ENCODE measurements around the gene GLS. TPM values are rescaled to one million over a fixed set of nuclear protein-coding genes. Genes with fewer than 3 reads are reported as not detected.

The GLS gene
- total and polyA plus RNA-seq, 2 of the 13 experiments (the other 11 are each of a cell fraction or from before 2014, with no cell fraction given) = 78.6 to 183 TPM

DNA sequence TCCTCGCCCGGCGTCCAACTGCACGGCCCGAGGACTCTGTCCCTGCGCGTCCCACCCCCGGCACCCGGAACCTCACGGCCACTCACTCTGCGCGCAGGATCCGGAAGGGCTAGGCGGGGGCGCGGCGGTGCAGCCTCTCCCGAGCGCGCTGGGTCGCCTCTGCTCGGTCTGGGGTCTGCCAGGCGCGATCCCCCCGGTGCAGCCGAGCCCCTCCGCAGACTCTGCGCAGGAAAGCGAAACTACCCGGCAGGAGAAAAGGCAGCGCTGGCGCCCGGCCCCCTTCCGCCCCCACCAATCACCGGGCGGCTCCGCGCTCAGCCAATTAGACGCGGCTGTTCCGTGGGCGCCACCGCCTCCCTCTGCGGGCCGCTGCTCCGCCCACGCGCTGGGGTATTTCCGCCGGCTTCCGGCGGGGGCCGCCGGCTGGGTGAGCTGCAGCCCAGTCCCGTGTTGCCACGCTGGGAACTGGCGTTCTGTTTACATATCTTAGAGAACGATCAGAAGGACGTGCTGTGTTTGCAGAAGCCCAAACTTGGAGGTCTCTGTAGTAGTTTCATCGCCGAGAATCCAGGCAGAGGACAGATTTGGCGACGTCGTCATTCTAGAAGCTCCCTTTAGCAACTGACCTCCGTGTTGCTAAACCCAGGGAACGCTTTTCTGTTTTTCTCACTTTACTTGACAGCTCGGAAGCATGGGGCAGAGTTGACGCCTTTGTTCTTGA, 133.5 kb downstream of the GLS start, which contains the start of gene STAT1 (continued):
- TF ChIP-seq, protein P1, sequence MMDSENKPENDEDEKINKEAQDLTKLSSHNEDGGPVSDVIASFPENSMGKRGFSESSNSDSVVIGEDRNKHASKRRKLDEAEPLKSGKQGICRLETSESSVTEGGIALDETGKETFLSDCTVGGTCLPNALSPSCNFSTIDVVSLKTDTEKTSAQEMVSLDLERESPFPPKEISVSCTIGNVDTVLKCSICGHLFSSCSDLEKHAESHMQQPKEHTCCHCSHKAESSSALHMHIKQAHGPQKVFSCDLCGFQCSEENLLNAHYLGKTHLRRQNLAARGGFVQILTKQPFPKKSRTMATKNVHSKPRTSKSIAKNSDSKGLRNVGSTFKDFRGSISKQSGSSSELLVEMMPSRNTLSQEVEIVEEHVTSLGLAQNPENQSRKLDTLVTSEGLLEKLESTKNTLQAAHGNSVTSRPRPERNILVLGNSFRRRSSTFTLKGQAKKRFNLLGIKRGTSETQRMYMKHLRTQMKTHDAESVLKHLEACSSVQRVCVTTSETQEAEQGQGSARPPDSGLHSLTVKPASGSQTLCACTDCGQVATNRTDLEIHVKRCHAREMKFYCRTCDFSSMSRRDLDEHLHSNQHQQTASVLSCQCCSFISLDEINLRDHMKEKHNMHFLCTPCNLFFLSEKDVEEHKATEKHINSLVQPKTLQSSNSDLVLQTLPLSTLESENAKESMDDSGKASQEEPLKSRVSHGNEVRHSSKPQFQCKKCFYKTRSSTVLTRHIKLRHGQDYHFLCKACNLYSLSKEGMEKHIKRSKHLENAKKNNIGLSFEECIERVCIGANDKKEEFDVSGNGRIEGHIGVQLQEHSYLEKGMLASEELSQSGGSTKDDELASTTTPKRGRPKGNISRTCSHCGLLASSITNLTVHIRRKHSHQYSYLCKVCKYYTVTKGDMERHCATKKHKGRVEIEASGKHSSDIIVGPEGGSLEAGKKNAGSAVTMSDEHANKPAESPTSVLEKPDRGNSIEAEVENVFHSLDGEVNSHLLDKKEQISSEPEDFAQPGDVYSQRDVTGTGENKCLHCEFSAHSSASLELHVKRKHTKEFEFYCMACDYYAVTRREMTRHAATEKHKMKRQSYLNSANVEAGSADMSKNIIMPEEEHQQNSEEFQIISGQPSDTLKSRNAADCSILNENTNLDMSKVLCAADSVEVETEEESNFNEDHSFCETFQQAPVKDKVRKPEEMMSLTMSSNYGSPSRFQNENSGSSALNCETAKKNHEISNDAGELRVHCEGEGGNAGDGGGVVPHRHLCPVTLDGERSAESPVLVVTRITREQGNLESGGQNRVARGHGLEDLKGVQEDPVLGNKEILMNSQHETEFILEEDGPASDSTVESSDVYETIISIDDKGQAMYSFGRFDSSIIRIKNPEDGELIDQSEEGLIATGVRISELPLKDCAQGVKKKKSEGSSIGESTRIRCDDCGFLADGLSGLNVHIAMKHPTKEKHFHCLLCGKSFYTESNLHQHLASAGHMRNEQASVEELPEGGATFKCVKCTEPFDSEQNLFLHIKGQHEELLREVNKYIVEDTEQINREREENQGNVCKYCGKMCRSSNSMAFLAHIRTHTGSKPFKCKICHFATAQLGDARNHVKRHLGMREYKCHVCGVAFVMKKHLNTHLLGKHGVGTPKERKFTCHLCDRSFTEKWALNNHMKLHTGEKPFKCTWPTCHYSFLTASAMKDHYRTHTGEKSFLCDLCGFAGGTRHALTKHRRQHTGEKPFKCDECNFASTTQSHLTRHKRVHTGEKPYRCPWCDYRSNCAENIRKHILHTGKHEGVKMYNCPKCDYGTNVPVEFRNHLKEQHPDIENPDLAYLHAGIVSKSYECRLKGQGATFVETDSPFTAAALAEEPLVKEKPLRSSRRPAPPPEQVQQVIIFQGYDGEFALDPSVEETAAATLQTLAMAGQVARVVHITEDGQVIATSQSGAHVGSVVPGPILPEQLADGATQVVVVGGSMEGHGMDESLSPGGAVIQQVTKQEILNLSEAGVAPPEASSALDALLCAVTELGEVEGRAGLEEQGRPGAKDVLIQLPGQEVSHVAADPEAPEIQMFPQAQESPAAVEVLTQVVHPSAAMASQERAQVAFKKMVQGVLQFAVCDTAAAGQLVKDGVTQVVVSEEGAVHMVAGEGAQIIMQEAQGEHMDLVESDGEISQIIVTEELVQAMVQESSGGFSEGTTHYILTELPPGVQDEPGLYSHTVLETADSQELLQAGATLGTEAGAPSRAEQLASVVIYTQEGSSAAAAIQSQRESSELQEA (CRISPR knock-in tag; IDR thresholded peaks at IDR 0.05; ENCODE audit: not compliant biosample characterization) = peak; percentile 69
- TF ChIP-seq, protein P2, sequence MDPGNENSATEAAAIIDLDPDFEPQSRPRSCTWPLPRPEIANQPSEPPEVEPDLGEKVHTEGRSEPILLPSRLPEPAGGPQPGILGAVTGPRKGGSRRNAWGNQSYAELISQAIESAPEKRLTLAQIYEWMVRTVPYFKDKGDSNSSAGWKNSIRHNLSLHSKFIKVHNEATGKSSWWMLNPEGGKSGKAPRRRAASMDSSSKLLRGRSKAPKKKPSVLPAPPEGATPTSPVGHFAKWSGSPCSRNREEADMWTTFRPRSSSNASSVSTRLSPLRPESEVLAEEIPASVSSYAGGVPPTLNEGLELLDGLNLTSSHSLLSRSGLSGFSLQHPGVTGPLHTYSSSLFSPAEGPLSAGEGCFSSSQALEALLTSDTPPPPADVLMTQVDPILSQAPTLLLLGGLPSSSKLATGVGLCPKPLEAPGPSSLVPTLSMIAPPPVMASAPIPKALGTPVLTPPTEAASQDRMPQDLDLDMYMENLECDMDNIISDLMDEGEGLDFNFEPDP (CRISPR knock-in tag; conservative IDR thresholded peaks at IDR 0.05) = no peak
- peak; percentile 74 for TF ChIP-seq IKZF4 (CRISPR knock-in tag; IDR thresholded peaks at IDR 0.05; ENCODE audit: borderline replicate concordance, low read depth, not compliant biosample characterization)
- peak; percentile 99 for TF ChIP-seq KAT7 (CRISPR knock-in tag; IDR thresholded peaks at IDR 0.05; ENCODE audit: borderline replicate concordance)
- peak; percentile 98 for TF ChIP-seq DMAP1 (CRISPR knock-in tag; IDR thresholded peaks at IDR 0.05)
- peak; percentile 92 for TF ChIP-seq GATAD1 (CRISPR knock-in tag; IDR thresholded peaks at IDR 0.05)
- TF ChIP-seq, protein P3, sequence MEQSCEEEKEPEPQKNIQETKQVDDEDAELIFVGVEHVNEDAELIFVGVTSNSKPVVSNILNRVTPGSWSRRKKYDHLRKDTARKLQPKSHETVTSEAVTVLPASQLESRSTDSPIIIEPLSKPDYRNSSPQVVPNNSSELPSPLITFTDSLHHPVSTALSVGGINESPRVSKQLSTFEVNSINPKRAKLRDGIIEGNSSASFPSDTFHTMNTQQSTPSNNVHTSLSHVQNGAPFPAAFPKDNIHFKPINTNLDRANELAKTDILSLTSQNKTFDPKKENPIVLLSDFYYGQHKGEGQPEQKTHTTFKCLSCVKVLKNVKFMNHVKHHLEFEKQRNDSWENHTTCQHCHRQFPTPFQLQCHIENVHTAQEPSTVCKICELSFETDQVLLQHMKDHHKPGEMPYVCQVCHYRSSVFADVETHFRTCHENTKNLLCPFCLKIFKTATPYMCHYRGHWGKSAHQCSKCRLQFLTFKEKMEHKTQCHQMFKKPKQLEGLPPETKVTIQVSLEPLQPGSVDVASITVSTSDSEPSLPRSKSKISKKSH (CRISPR knock-in tag; IDR thresholded peaks at IDR 0.05; ENCODE audit: borderline replicate concordance) = peak; percentile 84
- TF ChIP-seq ZNF232 (CRISPR knock-in tag; IDR thresholded peaks at IDR 0.05; ENCODE audit: borderline replicate concordance) = no peak; the same call in 1 of the 2 replicates
- TF ChIP-seq RARG (CRISPR knock-in tag; IDR thresholded peaks at IDR 0.05; ENCODE audit: low read depth) = peak; percentile 81
- TF ChIP-seq NCOA1 (CRISPR knock-in tag; IDR thresholded peaks at IDR 0.05) = peak; percentile 84; the same call in 1 of the 2 replicates
- TF ChIP-seq, protein P4, sequence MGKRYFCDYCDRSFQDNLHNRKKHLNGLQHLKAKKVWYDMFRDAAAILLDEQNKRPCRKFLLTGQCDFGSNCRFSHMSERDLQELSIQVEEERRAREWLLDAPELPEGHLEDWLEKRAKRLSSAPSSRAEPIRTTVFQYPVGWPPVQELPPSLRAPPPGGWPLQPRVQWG (CRISPR knock-in tag; IDR thresholded peaks at IDR 0.05; ENCODE audit: borderline replicate concordance, low read depth) = no peak
- TF ChIP-seq NPAS2 (CRISPR knock-in tag; IDR thresholded peaks at IDR 0.05; ENCODE audit: borderline replicate concordance) = no peak
- peak; percentile 94 for TF ChIP-seq ZNF782 (CRISPR knock-in tag; IDR thresholded peaks at IDR 0.05; ENCODE audit: borderline replicate concordance)
- 0 out of 2 replicates have a peak, but pooled peaks have one; percentile 33 for TF ChIP-seq REL (CRISPR knock-in tag; conservative IDR thresholded peaks at IDR 0.05)

All from HepG2 (cell line).